Activated CD4-positive, alpha-beta T cell treated with anti-CD3 and anti-CD28 coated beads, Interleukin-2, amount 50 U/mL, for 16 hours (primary cell): Measurements from ENCODE around the gene GRHL3.

Experiments
- DNase-seq: peaks from one replicate; pipeline ENCODE4 v3.0.0-alpha.2; 2020

Gene GRHL3

DNA sequence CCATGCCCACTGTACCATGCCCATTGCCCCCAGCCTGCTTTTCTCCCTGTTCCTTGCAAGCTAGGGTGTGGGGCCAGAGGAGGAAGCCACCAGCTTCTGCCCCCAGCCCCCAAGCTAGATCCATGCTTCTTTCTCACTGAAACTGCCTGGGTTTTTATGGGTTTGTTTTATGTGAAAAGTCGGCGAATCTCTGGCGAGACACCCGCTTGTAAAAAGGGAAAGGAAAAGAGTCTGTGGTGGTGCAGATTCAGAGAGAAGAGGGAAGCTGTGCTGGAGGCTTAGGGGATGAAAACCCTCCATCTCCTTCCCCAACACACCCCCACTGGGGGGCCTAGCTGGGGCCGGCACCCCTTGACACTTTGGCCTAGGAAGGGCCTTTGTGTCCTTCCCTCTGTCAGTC lies 26.2 kb downstream of the GRHL3 start:
- DNase-seq, result no peak

DNA sequence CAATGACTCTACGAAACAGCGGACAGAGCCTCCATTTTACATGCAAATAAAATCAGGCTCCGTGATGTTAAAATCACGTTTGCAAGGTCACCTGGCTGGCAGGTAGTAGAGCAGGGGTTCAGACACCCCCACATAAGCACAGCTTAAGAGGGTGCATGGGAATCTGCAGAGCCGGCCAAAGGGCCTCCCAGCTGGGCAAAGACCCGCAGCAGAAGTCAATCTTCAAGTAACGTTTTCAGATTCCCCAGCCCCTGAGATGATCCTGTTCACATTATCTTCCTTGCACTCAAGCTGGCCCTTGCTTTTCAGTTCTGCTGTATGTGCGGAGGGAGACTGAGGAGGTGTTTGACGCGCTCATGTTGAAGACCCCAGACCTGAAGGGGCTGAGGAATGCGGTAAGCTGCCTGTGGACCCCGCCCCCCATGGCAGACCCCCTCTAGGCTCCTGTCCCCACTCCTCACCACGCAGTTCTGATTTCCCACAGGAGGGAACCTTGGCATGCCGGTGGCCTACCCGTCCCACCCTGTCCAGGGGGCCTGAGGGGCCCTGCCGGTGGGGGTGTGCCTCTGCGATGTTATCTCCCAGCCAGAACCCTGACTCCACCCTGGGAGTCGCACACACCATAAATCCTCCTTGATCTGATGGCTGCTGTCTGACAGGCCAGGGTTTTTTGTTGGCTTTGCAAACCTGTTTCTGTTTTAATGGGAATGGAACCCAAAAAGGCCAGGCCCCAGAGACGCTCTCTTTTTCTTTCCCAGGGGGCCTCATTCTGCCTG lies 28.2 kb downstream of the GRHL3 start:
- DNase-seq, result no peak

DNA sequence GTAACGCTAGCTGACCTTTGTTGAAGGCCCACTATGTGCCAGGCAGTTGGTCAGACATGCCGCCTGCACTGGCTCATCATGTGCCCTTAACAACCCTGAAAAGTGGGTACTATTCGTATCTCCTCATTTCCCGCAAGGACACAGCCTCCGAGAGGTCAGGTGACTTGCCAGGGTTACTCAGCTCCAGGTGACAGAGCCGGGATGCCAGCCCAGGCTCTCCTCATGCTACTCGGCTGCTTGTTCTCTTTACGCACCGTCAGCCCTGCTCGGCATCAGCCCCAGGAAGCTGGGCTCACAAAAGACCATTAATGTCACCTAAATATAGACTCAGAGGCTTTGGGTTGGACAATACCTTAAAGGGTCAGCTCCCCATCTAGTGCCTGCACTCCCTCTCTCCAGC lies 29.0 kb downstream of the GRHL3 start:
- DNase-seq, result no peak

GRCh38 chr1:24349891-24350290 lies 30.7 kb downstream of the GRHL3 start:
- no peak for DNase-seq

GRCh38 chr1:24351247-24351646 lies 32.1 kb downstream of the GRHL3 start:
- DNase-seq, result peak; percentile 62

DNA sequence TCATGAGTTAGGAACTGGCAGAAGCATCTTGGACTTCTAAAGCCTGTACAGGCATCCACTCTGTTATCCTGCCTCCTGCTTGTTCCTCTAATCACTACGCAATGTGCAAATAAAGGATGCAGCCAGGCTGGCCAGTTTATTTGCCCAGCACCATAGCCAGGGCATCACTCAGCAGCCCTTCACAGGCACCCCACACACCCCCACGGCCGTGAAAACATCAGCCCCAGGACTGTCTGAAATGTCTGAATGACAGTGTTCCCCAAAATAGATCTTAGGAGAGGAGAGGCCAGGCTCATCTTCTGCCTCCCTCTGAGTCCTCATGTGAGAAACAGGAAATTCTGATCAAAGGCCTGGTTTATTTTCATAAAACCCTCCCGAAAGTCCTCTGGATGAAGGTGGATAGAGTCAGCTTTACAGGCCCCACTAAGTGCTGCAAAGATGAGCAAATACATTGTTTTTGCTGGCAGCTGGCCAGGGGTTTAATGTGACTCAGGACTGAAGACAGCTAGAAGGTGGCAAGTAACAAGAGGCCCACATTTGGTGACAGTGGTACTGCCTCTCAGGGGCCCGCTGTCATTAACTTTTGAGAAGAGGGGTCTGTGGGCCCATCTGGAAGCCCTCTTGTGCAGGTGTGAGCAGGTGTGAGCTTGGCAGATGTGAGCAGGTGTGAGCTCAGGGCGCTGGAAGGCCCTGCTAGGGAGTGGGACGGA lies 32.9 kb downstream of the GRHL3 start:
- peak; percentile 42 for DNase-seq

DNA sequence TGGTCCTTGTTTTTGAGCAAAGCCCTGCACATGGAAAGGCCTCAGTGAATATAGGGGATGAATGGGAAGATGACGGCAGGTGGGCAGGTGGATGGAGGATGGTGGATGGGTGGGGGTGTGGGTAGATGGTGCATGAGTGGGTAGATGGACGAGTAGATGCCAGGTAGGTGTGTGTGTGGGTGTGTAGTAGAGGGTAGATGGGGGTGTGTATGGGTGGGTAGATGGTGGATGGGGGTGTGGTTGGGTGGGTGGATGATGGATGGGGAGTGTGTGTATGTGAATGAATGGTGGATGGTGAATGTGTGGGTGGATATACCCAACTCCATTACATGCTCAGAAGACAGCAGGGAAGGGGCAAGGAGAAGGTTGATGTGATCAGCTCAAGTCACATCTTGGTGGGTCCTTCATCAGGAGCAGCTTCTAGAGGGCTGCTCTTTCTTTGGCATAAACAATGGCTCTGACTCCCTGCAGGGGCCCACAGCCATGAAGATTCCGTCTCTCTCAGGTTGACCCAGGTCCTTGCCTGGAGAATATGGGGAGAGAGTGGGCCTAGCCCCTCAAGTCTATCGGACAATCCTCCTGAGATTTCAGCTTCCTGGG lies 34.2 kb downstream of the GRHL3 start:
- DNase-seq, result no peak

DNA sequence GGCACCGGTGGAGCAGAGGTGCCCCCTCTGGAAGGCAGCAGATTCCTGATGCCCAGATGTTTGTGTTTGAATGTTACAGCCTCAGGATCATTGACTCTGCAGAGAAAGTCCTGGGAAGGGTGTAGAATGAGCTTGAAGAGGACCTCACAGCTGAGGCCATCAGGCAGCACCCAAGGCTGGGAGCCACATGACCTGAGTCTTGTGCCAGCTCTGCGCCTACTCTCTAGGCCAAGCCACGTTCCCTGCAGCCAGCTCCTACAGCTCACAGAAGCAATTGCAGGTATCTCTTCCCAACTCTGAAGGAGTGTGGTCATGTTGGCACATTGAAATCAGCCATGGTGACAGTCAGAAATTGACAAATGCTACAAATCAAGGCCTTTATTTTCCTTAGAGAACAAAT lies 36.3 kb downstream of the GRHL3 start:
- DNase-seq, result no peak

DNA sequence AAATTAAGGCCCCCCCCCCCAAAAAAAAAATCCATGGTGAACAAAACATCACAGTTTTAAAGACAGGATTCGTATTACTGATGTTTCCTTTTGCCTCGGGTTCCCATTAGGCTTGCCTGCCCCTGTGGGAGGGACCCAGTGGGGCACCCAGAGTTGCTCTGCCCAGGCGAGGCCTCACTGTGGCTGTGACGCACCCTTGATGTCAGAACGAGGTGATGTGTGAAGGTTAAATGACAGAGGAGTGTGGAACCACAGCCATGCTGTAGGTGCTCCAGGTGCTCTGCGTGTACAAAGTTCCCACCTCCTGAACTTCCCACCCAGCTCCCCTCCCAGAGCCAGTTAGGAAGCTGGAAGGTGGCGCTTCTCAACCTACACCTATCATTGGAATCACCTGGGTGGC lies 37.9 kb downstream of the GRHL3 start:
- DNase-seq, result no peak

GRCh38 chr1:24360681-24361080 lies 41.5 kb downstream of the GRHL3 start:
- no peak for DNase-seq

- no peak for DNase-seq
These were observed 42.7 kb downstream of the GRHL3 start for GRCh38 chr1:24361811-24362210.

- DNase-seq, result no peak
These were observed 43.2 kb downstream of the GRHL3 start for GRCh38 chr1:24362396-24362795.

DNA sequence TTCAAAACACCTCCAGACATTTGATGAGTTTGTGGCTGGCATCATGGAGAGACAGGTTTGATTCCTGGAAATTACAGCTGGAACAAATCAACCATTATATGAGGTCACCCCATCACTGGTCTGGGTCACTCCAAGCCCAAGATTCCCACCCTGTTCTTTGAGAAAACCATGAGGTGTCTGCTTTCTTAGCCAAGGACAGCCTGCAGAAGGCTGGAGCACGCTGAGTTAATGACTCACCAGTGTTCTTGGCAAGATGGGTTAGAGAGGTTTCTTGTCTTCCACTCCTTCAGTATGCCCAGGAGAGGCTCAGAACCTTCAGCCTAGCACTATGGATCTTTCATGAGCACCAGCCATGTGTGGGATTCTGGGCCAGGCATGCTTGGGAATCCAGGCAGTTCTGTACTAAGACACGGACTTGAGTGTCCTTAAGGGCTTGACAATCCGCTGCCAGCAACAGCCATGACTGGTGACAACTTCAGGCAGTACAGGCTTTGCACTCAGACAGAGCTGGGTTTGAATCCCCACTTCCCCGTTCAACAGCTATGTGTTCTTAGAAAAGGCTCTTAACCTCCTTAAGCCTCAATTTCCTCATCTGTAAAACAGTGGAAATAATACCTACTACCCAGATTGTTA lies 43.9 kb downstream of the GRHL3 start:
- DNase-seq, result no peak

DNA sequence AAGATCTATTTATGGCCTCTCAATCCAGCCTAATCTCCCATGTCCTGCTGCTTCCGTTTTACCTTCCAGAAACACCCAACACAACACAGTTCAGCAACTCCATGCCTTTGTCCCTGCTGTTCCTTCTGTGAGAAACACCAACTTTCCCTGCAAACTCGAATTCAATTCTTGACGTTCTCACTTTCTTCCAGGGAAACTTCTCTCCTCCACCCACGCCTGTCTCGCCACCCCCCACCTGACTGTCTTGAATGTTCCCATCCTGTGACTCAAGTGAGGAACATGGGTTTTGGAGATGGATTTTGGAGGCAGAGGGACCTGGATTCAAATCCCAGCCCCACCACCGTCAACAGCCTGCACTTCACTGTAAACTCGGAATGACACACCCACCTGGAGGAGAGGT lies 44.8 kb downstream of the GRHL3 start:
- DNase-seq, result no peak

DNA sequence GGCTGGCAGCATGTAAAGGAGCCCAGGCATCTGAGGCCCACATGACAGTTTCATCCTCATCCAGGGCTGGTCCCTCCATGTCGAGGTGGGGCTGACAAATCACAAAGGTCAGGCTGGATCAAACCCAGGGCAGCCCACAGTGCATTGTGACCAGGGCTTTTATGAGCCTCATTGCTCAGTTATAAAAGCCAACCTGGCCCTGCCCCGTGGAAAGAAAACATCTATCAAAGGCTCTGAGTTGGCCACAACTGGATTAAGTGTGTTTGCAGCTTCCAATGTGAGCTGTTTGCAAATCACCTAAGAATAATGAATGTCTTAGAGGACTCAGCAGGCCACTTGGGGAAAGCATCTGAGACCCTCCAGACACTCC lies 45.4 kb downstream of the GRHL3 start:
- DNase-seq, result no peak

GRCh38 chr1:24364975-24365678 lies 46.0 kb downstream of the GRHL3 start:
- peak; percentile 87 for DNase-seq

- no peak for DNase-seq
These were observed 47.5 kb downstream of the GRHL3 start for GRCh38 chr1:24366707-24367106.

DNA sequence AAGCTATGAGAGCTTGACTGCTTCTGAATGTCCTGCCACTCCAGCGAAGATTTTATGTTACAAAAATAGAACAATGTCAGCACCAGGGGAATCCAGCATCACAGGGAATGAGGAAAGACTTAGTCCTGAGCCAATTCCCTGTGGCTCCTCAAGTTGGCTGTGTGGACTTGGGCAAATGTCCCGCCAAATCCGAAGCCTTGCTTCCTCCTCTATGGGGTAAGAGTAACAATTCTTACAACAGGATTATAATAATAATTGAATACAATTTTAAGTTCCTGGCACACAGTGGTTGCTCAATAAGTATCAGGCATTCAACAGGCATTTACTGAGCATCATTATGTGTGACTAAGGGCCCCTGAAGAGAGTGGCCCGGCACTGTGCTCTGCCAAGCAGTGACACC lies 50.0 kb downstream of the GRHL3 start:
- no peak for DNase-seq

GRCh38 chr1:24369801-24370200 lies 50.6 kb downstream of the GRHL3 start:
- no peak for DNase-seq

DNA sequence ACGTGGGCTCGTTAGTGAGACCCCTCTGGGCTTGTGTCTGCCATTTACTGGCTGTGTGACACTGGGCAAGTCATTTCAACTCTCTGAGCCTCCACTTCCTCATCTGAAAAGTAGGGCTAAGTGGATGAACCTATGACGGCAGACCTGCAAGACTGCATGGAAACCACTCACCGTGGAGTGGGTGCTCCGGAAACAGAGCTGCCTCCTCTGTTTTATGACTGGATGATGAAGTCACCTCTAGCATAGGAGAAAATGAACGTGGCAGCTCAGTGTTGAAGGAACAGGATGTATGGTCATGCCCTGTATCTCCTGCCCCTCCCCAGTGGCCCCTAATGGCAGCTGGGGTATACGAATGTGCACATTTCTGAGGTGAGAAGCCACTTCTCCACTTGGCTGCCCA lies 53.9 kb downstream of the GRHL3 start:
- DNase-seq, result no peak

DNA sequence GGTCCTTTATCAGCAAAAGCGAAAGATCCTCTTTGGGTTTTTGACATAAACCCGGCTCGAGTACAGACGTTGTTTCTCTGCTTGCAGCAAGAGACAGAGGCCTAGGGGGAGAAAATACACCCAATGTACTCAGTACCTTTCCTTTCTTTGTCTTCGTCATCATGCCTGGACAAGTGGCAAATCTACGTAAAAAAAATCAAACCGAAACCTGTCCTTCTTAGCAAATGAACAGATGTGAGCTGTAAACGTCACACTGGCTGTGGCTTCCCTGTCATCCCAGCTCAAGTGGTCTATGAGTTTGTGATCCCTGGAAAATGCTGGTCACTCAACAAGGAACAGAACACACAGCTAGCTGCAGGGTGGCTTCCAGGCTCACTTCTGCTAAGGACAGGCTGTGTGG lies 54.6 kb downstream of the GRHL3 start:
- no peak for DNase-seq

DNA sequence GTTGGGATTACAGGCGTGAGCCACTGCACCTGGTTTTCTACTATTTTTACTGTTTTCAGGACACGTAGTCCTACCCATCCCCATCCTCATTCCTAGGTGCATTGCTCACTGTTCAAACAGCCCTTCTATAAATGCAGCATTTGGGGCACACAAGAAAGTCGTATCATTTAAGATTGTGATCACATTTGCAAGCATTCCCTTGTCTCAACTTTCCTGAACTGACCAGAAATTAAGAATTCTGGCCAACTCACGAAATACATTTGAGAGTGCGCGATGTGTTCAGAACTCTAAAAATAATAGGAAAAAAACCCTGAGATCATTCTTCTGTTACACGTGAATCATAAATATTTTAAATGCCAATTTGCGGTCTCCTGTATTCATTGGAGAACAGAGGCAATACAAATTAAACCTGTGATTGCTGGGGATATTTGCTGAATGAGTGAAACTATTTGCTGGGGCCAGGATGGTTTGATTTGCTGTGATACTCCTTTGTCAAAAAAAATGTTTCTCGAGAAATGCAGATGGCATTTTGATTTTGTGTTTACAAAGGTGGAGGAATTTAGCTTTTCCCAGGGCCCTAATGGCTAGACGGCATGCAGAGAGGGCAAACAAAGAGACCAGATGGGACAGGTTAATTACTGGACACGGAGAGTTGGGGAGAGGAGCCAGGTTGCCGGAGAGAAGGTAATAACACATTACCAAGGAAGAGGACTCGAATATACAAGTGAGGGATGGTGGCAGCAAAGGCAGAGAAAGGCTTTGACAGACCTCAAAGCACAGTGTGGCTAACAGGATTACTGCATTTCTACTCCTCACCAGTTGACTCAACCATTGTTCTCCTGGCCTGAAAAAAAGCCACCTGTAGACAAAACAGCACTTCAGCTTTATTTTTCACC lies 56.0 kb downstream of the GRHL3 start:
- DNase-seq, result no peak
